A549 treated with AZD2906 at 1 μM for 4 hours (cell line): ENCODE results near the gene SPATA18. TPM values are rescaled to one million over a fixed set of nuclear protein-coding genes. Genes with fewer than 3 reads are reported as not detected.

ENCODE experiments used
- total RNA-seq: library from RNA; stranded (reverse); fragments of 200-300 nt; extraction: Qiagen RNA extraction; gene quantifications from 5 replicates; pipeline ENCODE4 v1.2.3, GENCODE V29; 2022

The SPATA18 gene
- total RNA-seq = 3.9 to 4.5 TPM (median 4.3 TPM) in 5 replicates

DNA sequence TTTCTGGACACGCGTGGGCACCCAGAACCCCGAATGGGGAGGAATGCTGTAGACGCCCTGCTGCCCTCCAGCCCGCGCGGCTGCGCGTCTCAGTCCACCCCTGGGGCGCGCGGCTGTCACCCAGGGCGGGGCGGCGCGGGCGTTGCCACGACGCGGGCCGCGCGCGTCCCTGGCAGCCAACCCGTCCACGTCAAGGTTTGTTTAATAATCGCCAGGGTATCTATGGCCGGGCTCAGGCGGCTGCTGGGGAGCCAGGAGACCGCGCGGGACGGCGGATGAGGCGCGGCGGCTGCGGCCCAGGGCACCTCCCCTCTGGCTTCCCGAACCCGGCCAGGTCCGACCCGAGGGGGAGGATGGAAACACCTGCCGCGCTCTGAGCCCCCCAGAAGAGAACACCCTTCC lies at the start of gene SPATA18:
Gene SPATA18, plus strand, starts transcription at position 92 of the 402 bp plus-strand sequence. CDS start 401 bp downstream, outside the sequence.

GRCh38 chr4:52019936-52020657 lies 31.0 kb upstream of the SPATA18 start, which contains the start of gene LRRC66:
Gene LRRC66, minus strand, starts transcription at chr4:52020363. Its CDS starts 2,750 bp downstream, at chr4:52017613.

DNA sequence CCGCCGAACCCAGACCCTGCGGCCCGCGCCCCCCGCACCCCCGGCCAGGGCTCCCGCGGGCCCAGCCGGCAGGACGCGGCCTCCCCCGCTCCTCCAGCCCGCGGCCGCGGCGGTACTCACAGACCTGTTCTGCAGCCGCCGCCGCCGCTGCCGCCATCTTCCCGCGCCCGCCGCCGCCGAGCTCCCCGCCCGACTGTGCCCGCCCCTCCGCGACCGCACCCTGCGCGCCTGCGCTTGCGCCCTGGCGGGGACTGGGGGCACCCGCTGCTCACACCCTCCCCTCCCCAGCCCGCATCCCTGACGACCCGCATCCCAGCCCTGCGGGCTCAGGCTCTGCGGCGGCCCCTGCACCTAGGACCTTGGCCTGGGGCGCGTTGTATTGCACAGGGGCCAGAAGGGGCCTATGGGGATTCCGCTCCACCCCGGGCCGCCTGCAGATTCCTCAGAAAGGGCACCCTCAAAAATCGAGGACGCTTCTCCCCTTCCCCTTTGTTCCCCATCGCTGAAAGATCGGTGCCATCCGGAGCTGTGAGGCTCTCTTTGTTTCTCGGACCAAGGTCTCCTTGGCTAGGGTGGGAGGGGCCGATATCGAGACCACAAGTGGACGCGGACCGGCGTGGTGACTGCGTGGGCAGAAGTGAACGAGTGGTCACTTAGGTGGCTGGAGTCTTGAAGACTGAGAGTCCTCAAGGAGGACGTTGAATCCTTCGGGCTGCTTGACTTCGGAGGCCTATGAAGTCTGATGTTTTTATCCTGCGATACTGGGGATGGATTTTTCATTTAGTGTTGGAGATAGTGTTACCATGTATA lies 12.8 kb upstream of the SPATA18 start, which contains the start of gene SGCB:
Gene SGCB, minus strand, starts transcription at position 197 of the 810 bp plus-strand sequence. Its CDS starts 40 bp downstream, at position 157.

Other genes with a start within 250 kb of the SPATA18 start
- 12.7 to 15.9 TPM (median 15.8 TPM) in 5 replicates for gene DCUN1D4, start 208.2 kb upstream of the SPATA18 start, total RNA-seq
- gene LRRC66, start 30.9 kb upstream of the SPATA18 start, total RNA-seq = 0.06 to 0.18 TPM (median 0.10 TPM) in 5 replicates
- gene SGCB, start 13.0 kb upstream of the SPATA18 start, total RNA-seq = 16.4 to 21.3 TPM (median 18.1 TPM) in 5 replicates